ENCODE results near the gene AHCYL1. TPM values are rescaled to one million over a fixed set of nuclear protein-coding genes. Genes with fewer than 3 reads are reported as not detected.

Gene AHCYL1
- total and polyA plus RNA-seq, 9 donors = 41.1 to 113 (median 85.8) TPM

GRCh38 chr1:109994654-109995053, 10.1 kb downstream of the AHCYL1 start:
- intact Hi-C loops (cut with DNase I) = no loop called here
- WGBS, 3 donors = 4 to 10% (median 8%) methylated on average over 1 of the region's 1 CpG
- peaks cover 17% of the 10 kb centered on the region for H3K4me1 ChIP-seq (ENCODE audit: insufficient read depth)
- H3K36me3 ChIP-seq = no peaks in the 10 kb centered on the region
- no peak for TF ChIP-seq CTCF (IDR thresholded peaks at IDR 0.05)
- no peak for TF ChIP-seq POLR2A (IDR thresholded peaks at IDR 0.05)
- no peak for TF ChIP-seq EP300 (IDR thresholded peaks at IDR 0.05)
- H3K9me3 ChIP-seq = no peaks in the 10 kb centered on the region
- DNase-seq = no peak
- H3K27ac ChIP-seq = no peak overlapping the region
- no peak overlapping the region for H3K4me3 ChIP-seq
- no peaks in the 10 kb centered on the region for H3K27me3 ChIP-seq

GRCh38 chr1:109995536-109995935, 11.0 kb downstream of the AHCYL1 start:
- Histone ChIP-seq H3K27ac (no peak overlapping the region), H3K9me3 (no peaks in the 10 kb centered on the region), H3K4me3 (no peak overlapping the region), H3K4me1 (ENCODE audit: insufficient read depth) (peaks cover 17% of the 10 kb centered on the region), H3K27me3 (no peaks in the 10 kb centered on the region), H3K36me3 (no peaks in the 10 kb centered on the region)
- DNase-seq = no peak
- 92 to 100% (median 96%) methylated on average over 2 of the region's 2 CpGs for WGBS, 3 donors
- intact Hi-C loops (cut with DNase I) = no loop called here
- TF ChIP-seq CTCF (IDR thresholded peaks at IDR 0.05) (no peak), EP300 (IDR thresholded peaks at IDR 0.05) (no peak), POLR2A (IDR thresholded peaks at IDR 0.05) (no peak)

- intact Hi-C loops (cut with DNase I) = no loop called here
- H3K36me3 ChIP-seq = no peaks in the 10 kb centered on the region
- H3K27me3 ChIP-seq = no peaks in the 10 kb centered on the region
- no peaks in the 10 kb centered on the region for H3K9me3 ChIP-seq
- TF ChIP-seq POLR2A (IDR thresholded peaks at IDR 0.05) = no peak
- TF ChIP-seq EP300 (IDR thresholded peaks at IDR 0.05) = no peak
- TF ChIP-seq CTCF (IDR thresholded peaks at IDR 0.05) = no peak
- no peak overlapping the region for H3K4me3 ChIP-seq
- peaks cover 17% of the 10 kb centered on the region for H3K4me1 ChIP-seq (ENCODE audit: insufficient read depth)
- WGBS, 3 donors = 90 to 98% (median 94%) methylated on average over 5 of the region's 5 CpGs
- no peak for DNase-seq
- no peak overlapping the region for H3K27ac ChIP-seq
Observed at GRCh38 chr1:109996476-109996875, 11.9 kb downstream of the AHCYL1 start.

DNA sequence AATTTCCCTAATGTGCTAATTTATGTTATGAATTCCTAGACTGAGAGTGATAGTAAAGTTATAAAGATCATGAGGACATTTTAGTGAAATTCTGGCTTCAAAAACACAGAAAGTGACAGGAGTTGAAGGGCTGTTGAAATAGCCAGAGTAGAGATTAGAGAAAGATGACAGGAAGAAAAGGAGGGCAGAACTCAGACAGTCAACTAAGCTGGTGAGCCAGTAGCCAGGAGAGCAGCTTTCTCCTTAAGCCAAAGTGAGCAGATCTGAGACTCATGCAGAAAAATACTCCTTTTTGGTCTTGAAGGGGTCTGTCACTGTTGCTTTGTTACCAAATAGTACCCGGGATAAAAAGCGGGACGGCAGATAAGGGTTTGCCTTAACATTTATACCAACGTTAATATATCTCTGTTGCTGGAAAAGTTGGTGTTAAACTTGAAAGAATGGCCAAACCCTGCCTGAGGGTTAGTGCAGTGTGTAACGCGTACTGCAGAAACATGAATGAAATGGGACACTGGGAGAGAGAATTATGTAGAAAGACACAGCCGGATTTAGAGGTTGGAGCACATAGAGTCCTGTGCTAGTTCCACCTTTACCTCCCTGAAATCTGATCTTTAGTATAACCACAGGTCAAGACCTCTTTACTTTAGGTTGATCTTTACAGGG, 12.8 kb downstream of the AHCYL1 start:
- WGBS, 3 donors = 50 to 72% (median 50%) methylated on average over 7 of the region's 7 CpGs
- Histone ChIP-seq H3K27ac (no peak overlapping the region), H3K4me1 (ENCODE audit: insufficient read depth) (peaks cover 17% of the 10 kb centered on the region), H3K4me3 (no peak overlapping the region), H3K9me3 (no peaks in the 10 kb centered on the region), H3K27me3 (no peaks in the 10 kb centered on the region), H3K36me3 (no peaks in the 10 kb centered on the region)
- TF ChIP-seq EP300 (IDR thresholded peaks at IDR 0.05) = no peak
- TF ChIP-seq POLR2A (IDR thresholded peaks at IDR 0.05) = no peak
- no peak for TF ChIP-seq CTCF (IDR thresholded peaks at IDR 0.05)
- DNase-seq = no peak
- intact Hi-C loops (cut with DNase I) = no loop called here
